Embryonic facial prominence (tissue), 1 donor: ENCODE measurements around the gene EIF4E3.

Source experiments
- DNase-seq: peaks from one replicate; pipeline ENCODE4 v3.0.0-alpha.2; 2016; ENCODE audit errors: extremely low spot score

Gene EIF4E3

DNA sequence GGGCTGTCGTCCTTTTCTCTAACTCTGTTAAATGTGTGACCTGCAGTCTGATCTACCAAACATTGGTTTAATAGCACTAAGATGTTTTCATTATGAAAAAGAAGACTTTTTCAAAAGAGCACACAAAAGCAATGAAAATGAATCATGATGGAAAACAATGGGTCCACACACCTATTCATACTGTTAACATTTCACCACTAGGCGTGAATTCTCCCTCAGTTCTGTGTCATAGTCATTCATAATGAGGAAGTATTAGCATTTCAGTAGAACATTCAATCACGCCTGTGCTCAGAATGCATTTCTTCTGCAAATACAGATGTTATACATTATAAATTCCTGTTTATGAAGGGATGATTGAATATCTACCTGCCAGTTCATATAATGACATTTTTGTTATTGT, 35.9 kb downstream of the EIF4E3 start:
- DNase-seq, result no peak

GRCh38 chr3:71688121-71688520, 37.1 kb downstream of the EIF4E3 start:
- no peak for DNase-seq

GRCh38 chr3:71685686-71686085, 39.5 kb downstream of the EIF4E3 start:
- no peak for DNase-seq

DNA sequence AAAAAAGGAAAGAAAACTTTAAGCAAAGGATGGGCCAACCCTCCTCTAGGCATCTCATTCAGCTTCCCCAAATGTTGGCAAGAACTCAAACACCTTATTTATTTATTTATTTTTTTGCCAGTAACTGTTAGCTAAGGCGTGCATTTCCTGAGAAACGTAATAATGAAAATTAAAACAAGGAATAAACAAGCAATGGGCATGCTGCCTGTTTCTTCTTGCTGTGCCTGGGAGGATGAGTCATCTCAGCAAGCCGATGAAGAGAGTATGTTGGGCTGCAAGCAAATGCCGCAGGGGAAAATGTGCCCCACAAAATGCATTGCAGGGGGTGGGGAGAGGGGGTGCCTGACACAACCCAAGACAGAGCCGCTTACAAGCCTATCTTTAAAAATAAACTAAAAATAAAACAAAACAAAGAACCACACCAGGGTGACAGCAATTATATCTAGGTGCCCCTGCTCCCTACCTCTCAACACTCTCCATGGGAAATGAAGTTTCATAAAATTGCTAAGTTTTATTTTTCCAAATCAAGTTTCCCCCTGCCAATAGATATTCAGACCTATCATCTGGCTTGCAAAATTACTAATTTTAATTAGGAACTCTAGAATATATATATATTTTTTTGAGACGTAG, 40.3 kb downstream of the EIF4E3 start:
- DNase-seq, result no peak

DNA sequence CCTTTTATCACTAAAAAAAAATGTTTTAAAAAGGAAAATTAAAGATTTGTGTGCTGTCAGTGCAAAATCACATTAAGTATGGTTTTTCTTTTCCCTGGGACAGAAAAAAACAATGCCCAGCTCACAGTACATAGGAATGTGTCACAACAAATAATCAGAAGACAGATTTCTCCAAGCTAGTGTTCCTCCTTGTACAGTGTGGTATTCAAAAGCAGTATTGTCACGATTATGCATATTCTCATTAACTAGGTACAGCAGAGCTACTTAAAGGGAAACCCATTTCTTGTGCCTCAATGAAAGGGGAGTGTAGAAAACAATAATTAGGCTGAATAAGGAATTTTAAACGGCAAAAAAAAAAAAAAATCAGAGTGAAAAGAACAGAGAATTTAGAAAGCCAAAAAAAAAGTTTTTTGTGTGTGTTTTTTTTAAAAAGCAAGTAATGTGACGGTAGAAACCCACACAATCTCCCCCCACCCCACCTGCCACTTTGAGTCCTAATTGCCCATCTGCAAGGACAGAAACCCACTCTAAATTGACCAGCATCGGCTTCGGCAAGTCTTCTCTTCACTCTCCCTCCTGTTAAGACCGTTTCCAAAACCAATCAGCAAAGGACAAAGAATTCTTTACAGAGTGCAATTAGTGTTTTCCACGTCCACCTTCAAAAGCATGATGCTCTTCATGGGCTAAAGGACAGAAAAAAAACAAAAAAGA, 41.0 kb downstream of the EIF4E3 start:
- DNase-seq, result no peak

- peak; percentile 56 for DNase-seq
These were observed 44.0 kb downstream of the EIF4E3 start for GRCh38 chr3:71681224-71681668.

DNA sequence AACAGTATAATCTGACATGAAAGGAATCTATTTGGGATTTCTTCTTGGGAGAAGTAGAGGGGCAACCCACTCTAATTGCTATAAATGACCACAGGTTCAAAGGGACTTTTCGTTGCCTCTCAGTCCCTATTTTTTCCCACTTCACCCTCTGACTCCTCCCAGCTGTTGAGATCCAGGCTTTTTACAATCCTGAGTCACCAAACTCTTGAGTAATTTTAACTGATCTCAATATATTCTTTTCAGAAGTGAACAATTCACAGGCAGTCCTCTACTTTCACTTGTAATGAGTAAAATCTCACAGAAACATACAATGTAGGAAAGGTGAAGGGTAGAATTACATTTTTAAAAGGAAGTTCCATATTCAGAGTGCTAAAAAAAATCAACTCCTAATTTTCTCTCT, 44.6 kb downstream of the EIF4E3 start:
- no peak for DNase-seq

GRCh38 chr3:71676931-71677330, 48.3 kb downstream of the EIF4E3 start:
- no peak for DNase-seq

- no peak for DNase-seq
These were observed 51.7 kb downstream of the EIF4E3 start for GRCh38 chr3:71673486-71673885.

DNA sequence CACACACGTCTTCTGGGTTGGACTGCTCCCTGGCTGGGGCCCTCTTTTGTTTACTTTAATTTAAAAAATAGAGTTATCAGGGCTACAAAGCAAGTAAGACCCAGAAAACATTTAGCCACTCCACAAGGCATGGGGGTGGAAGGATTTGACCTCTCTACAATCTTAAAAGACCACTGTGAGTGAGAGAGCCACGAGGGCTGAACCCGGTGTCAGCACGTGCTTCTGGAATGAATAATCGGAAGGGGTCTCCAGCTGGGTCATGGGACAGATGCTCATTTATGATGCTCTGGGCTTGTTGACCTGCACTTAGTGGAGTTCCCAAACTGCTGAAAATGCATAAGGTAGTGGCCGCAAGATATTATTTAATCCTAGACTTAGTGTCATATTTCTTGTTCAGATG, 52.4 kb downstream of the EIF4E3 start:
- no peak for DNase-seq

GRCh38 chr3:71672340-71672739, 52.9 kb downstream of the EIF4E3 start:
- DNase-seq, result no peak

DNA sequence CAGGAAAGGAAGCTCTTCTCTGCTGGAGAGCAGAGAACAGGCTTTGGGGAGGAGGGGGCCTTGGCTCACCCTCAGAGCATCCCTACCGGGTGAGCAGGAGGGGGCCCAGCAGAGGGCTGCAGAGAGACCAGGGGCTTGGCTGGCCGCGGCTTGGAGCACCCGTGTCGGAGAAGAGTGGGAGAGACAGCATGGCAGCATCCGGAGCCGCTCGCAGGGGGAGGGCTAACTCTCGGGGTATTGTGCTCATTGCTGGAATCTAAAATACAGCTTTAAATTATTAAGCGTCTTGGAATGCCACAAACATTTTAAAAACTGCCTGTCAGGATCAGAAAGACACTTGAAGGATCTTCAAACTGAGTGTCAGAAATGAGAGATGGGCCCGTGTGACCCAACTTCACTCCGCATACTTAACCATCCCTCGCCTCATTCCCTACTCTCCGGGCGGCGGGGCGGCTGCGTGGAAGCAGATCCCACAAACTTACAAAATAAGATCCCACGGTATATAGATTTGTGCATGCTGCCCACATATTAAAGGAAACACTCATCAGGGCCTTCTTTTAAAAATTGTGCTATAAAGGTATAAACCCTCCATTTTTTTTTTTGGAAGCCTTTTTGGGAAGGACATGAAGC, 53.9 kb downstream of the EIF4E3 start:
- no peak for DNase-seq

- DNase-seq, result no peak
These were observed 62.6 kb downstream of the EIF4E3 start for GRCh38 chr3:71662568-71662967.

- no peak for DNase-seq
These were observed 63.1 kb downstream of the EIF4E3 start for GRCh38 chr3:71662056-71662455.

GRCh38 chr3:71659864-71660591, 65.2 kb downstream of the EIF4E3 start:
- DNase-seq, result no peak

GRCh38 chr3:71657831-71658530, 67.2 kb downstream of the EIF4E3 start:
- no peak for DNase-seq

DNA sequence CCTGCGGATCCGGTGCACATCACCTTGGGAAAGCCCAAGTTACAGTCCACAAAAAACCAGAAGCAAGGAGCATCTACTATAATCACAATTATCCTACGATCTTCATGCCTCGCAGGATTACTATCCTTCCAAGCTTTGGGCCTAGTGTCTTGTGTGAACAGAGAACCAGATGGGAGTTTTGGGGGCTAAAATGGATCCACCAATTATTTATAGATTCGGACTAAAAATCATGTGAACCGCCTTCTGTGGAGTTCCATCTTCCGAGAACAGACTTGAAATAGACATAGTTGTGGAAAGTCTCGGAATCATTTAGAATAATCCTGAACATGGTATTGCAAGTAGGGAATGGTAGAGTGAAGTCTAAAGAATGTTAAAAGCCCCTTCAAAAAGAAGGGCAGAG, 70.1 kb downstream of the EIF4E3 start:
- no peak for DNase-seq

DNA sequence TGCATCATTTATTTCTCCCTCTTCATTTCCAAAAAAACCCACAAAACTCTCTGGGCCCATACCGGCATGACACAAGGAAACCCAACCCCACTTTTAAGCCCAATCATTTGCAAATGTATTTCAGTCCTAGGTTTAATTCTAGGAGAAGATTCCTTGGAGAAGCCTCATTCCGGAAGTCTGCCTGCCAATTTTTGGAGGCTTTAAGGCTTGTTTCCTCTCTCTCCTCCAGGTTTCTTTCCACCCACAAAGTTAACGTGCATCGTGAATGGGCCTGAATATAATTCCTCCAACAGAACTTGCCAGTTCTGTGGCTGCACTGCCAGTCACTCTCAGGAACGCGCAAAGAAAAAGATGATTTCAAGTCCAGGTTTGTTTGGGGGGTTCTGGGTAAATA, 71.8 kb downstream of the EIF4E3 start:
- no peak for DNase-seq

DNA sequence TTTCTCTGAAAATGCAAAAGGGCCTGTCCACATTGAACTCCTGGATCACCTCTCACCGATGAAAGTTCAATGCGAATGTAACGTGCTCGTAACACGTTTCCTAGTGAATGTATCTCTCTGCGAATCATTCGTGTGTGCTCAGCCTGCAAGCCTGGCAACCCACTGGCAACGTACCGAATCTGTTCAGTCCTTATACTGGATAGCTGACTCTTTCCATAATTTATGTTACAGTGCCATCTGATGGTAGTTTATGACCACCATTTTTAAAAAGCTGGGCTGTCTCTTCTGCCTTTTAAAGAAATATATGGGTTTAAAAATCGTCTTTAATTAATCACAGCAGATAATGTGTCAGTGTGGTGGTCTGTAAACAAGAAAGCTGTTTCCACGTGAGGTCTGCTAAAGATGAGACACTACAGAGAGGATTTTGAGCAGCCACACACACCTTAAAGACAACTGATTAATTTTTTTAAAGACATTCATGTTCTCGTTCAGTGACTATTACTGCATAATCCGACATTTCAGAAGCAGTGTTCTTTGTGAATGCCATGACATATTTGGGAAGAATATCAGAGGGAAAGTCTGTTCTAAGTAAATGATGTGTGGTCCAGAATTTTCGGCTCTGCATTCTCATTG, 72.3 kb downstream of the EIF4E3 start:
- DNase-seq, result peak; percentile 25

DNA sequence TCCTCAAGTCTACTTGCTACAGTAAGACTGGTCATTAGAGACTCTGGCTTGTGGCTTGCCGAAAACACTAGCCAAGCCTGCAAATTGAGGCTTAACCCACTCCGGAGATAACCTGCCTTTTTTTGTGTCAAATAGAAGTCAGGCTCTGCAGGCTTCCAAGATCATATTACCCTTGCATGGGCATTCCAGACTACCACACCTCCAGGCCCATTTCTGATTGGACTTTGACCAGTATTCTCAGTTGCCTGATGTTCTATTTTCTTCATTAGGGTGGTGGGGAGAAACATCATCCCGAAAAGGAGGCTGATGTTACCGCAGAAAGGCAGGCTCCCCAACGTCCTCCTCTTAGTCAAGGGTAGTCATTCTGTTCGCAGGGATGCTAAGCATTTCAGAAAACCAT, 73.6 kb downstream of the EIF4E3 start:
- no peak for DNase-seq

DNA sequence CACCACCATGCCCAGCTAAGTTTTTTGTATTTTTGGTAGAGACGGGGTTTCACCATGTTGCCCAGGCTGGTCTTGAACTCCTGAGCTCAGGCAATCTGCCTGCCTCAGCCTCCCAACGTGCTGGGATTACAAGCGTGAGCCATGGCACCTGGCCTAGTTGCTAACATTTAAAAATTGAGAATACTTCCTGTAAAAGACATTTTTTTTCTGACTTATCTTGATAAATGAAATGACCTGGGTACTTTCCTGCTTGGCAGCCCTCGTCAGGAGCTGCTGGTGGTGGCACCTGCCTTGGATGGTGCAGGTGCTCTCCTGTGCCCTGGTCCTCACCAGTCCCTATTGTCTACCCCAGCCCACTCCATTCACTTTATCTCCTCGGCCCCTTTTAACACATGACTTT, 74.8 kb downstream of the EIF4E3 start:
- no peak for DNase-seq
